HG02840 (cell line): ENCODE results near the gene PITPNM3.
"Not testable (repeated sequence)": the region's sequence is repeated elsewhere in the genome, so short reads cannot be mapped to it uniquely, and the experiment has no call there.

Source experiments
- ATAC-seq: cut with Tn5 transposase; IDR thresholded peaks from one replicate; pipeline ENCODE4 v1.9.1; 2021; ENCODE audit warnings: mild to moderate bottlenecking, moderate library complexity, moderate number of reproducible peaks; ENCODE audit not compliant: unreplicated experiment, low FRiP score

Gene PITPNM3

DNA sequence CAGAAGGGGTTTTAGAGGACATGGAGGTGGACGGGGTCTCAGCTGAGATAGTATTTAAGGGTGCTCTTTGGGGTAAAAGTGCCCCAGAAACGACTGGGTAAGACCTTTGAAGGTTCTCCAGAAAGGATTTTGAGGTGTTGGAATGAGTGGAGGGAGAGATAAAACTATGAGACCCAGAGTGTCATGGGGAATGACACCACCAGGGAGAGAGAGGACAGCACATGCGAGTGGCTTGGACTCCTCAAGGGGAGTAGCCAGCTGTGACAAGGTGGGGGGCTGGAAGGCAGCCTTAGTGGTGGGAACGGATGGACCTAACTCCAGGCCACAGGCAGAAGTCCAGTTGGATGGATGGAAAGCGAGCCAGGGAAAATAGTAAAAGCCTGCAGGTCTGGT is 19.2 kb upstream of the PITPNM3 start:
- ATAC-seq: no peak

DNA sequence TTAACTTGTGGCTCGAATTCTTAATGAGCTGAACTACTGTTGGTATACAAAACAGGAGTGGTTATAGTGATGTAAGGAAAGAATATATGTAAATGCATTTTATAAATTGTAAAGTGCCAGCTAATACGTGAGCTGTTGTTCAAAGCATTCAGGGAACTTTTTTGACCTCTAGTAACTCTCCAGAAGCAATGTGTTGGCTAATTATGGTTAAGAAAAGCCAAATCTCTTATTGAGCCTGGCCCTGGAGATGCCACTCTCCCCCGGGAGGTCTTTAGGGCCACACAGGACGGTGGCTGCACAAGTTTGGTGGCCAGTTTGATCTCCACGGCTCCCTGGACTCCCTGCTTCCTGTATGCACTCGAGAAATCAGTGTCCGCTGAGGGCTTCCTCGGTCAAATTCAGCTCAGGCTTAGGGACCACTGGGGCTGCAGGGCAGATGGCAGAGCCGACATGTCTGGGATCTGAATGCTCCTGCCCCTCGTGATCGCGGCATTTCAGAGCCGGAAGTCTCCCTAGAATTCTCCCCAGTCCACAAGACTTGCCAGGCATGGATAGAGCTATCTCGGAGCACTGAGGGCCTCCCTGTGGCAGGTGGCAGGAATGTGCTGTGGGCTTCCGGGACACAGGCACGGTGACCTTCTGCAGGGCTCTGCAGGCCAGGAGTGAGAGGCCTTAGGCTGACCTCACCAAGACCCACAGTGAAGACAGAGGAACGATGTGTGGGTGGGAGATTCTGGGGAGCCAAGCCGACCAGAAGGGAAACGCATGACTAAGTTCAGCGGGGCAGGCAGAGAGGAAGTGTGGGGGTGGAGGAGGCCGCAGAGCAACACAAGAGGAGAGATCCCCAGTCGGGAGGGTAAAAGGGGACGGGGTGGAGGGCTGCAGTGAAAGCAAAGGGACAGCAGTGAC is 18.6 kb upstream of the PITPNM3 start:
- ATAC-seq: no peak

DNA sequence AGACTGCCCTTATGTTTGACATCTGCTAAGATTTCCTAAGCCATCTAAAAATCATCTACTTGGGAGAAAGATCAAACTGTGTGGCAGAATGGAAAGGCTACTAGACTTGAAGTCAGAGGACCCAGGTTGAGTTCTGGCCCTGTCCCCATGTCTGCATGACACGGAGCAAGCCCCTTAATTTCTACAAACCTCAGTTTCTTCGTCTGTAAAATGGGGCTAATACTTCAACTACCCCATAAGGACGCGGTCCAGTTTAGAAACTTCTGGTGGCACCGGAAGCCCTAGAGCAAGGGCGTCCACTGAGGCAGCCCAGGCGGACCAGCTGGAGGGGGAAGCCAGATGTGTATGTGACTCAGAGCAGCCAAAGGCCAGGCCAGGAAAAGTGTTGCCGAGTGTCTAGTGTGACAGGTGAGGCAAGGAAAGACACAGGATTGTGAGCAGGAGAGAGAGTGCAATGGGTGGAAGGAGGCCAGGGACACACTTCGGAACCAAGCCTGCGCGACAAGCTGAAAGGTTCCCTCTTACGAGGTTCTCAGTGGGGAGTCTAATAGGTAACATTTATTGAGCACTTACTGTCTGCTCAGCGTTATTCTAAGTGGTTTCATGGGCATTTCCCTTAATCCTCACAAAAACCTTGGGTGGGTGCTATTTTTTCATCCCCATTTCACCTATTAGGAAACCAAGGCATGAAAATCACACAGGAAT is 17.8 kb upstream of the PITPNM3 start:
- no peak for ATAC-seq

DNA sequence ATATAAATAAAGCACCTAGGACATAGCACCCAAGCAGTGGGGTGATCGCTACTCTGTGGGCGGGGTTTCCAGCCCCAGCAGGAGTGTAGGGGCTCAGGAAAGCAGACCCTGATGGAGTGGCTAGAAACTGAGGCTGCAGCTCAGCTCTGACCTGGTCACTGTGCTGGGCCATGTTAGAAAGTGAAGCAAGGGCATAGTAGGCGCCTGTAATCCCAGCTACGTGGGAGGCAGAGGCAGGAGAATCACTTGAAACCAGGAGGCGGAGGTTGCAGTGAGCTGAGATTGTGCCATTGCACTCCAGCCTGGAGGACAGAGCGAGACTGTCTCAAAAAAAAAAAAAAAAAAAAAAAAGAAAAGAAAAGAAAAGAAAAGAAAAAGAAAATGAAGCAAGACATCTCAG is 17.1 kb upstream of the PITPNM3 start:
- not testable (repeated sequence) for ATAC-seq

DNA sequence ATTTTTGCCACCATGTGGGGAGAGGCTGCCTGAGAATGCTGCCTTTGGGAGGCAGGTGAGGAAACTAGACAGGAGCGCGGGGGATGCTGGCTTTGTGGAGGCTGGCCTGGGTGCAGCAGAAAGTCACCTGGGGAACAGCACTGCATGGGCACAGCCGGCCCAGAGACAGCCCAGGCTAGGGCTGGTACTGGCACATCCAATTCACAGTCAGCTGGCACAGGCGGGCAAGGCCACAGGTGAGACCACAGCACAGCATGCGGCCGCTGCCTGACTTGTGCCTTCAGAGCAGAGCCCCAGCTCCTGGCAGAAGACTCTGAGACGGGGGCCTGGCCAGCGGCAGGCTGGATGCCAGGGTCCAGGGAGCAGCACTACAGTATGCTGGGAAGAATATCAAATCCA is 16.6 kb upstream of the PITPNM3 start:
- ATAC-seq: no peak

DNA sequence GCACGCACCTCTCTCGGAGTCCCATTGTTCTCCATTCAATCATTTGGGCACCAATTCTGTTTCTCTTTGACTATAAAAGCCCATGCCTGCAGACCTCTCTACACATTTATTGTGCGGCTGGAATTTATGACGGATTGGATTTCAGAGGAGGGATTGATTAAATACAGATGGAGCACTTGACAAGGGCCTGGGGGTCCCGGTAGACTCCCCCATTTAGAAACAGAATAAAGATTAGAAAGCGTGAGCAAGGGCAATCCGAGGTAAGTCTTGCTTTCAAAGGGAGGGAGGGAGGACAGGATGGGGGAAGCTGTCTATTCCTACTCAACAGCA is 15.1 kb upstream of the PITPNM3 start:
- ATAC-seq: no peak

DNA sequence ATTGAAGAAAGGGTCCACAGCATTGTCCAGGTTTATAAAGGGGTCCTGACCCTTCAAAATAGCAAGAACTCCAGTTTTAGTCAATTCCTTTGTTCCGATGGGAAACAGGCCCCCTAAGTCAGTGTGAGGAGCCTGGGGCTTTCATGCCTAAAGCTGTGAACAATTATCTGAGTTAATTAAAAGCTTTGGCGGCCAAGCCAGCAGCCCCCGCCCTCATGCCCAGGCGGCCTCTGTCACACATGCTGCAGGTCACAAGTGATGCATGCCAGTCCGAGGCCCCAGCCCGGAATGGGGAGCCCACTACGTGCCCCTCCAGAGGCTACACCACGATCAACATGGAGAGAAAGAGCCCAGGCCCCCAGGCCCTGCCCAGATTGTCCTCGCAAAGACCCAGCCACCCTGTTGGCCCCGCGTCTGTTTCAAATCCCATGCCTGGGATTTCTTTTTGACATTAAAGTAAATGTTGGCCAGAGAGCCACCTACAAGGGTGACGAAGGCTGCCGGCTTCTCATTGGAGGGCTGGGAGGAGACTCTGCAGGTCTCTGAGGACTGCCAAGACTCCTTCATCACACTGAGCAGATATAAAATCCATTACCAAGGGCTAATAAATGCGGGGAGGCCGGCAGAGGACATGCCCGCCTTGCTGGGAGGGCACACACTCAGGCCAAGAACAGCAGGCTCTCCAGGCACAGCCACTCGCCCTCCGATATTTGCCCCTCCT is 14.5 kb upstream of the PITPNM3 start:
- ATAC-seq: no peak

DNA sequence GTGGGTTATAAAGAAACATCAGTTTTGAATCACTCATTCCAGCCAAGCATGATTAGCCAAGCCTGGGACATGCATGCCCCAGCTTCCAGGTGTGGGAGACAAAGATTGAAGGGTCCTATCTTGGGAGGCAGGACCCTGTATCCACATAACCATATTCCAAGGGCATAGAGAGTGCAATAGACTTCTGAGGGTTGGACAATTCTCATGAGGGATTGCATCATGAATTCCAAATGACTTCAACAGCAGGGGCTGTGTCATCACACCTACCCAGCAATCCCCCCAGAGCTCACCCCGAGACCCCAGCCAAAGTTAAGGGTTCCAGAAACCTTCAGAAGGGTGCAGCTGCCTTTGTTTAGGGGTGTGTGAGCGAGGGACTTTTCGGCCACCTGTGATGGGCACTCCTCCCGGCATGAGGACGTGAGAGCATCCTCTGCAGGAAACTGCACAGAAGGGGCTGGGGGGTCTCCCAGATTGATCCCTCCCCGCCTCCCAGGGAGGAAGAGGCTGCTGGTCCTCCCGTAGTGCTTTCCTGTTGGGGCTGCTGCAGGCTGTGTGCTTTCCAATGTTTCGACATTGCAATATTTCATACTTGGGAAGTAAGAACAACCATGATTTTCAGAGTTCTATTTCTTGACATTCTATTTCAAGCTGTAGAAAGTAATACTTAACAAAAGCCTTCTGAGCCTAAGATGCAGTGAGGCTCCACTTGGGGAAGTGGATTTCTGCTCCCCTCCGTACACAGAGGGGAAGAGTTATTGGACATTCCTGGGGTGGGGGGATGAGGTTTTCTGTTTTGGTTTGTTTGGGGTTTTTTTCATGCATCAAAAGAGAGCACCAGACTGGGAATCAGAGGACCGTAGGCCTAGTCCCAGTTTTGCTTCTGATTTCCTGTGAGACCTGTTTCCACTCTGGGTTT is 13.3 kb upstream of the PITPNM3 start:
- ATAC-seq: no peak

DNA sequence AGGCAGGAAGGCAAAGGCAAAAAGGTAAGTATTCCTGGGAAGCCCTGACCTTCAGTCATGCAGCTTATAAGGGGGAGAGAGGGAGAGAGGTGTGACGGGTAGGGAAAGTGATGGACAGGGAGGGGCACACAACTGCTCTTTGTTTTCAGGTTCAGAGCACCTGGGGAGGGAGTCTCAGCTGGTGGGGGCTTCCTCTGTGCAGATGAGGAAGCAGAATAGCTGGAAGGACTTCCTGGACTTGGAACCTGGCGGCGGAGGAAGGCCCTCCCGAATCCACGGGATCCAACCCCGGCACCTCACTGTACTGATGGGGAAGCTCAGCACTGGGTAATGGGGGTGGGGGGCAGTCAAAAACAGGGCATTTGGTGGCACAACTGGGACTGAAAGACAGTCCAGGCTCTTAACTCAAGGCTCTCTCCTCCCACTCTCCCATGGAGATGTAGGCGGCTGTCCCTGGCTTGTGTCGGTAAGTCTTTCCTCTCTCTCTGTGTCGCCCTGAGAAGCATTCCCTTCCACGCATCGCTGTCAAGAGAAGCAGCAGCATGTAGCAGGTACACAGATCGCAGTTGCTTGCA is 11.9 kb upstream of the PITPNM3 start:
- ATAC-seq: no peak

DNA sequence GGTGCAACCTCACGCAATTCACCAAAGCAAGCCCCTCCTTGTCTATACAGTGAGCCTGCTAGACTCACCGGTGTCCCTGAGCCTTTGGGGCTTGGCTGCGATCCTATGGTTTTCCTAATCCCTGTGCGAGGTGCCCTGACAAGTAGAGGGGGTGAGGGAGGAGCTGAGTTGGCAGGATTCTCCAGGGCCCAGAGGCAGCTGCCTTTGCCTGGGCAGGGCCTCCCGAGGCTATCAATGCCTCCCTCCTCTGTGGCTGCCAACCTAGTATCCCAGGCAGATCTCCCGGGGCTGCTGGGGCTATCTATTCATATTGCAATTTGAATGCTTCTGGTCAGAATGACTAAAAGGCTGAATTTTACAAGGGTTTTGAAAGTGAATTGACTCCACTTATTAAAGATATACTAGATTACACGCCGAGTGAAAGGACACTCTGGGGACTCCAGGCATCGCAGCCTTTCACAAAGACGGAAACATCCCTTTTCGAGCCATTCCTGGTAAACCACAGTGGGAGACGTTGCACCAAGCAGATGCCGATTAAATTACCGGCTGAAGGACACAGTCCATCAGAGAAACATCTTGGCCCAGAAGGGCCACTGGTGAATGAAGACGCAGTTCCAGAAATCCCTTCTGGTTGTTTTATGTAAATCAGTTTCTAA is 11.3 kb upstream of the PITPNM3 start:
- no peak for ATAC-seq

DNA sequence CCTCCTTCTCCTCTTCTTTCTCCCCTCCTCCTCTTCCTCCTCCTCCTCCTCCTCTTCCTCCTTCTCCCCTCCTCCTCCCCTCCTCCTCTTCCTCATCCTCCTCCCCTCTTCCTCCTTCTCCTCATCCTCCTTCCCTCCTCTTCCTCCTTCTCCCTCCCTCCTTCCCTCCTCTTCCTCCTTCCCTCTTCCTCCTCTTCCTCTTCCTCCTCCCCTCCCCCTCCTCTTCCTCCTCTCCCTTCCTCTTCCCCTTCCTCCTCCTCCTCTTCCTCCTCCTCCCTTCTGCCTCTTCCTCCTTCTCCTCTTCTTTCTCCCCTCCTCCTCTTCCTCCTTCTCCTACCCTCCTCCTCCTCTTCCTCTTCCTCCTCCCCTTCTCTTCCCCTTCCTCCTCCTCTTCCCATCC is 5.1 kb upstream of the PITPNM3 start:
- no peak for ATAC-seq

DNA sequence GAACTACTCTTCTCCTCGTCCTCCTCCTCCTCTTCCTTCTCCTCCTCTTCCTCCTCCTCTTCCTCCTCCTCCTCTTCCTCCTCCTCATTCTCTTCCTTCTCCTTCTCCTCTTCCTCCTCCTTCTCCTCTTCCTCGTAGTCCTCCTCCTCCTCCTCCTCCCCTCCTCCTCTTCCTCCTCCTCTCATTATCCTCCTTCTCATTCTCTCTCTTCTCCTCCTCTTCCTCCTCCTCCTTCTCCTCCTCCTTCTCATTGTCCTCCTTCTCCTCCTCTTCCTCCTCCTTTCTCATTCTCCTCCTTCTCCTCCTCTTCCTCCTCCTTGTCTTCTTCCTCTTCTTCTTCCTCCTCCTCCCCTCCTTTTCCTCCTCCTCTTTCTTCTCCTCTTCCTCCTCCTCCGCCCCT is 4.1 kb upstream of the PITPNM3 start:
- no peak for ATAC-seq

DNA sequence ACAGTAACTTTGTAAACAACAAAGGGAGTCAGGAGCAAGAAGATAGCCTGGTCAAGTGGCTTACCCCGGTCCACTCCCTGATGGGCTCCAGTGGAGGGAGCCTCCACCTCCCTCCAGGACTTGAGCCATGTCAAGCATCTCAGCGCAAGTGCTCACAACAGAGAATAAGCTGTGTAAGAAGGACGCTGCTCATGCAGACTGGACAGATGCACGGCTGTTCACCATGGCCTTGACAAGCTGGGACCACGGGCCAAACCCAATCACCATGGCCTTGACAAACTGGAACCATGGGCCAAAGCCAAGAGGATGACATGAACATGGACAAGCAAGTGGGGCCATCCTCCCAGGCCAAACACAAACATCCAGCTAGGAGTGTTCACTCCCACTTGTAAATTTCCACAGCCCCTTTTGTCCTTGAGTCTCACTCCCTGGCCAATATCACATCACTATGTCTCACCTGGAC is 3.4 kb upstream of the PITPNM3 start:
- ATAC-seq: no peak

DNA sequence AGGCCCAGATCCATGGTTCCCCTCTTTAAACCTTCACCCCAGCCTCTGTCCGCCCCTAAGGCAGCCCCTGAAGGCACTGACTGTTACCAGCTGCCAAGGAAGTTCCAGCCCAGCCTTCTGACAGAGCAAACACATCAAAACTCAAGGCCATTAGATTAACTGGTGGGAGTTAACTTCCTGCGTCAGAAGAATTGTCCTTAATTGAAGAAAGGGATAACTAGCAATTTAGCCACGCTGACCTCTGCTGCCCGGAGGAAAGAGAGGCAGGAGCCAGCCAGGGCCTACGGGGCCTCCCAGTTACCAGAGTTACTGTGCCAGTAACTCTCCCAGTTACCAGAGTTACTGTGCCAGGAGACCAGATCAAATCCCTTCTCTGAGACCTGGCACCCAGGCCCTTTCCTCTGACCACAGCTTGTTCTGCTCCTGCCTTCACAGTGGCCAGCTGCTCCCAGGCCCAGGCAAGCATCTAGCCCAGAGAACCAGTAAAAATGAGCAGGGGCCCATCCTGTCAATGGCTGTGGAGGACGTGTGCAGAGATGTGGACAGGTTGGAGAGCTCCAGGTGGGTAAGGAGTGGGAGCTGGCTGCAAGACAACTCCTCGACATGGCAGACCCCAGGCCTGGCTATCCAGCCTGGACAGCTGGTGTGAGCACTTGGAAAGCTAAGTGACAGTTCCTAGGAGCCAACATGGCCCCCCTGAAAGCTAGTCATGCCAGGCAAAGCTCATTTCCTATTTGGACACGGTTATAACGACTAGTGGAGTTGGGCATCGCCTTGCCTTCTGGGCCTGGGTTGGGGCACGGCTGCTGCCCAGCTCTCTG is 2.8 kb upstream of the PITPNM3 start:
- ATAC-seq: no peak

DNA sequence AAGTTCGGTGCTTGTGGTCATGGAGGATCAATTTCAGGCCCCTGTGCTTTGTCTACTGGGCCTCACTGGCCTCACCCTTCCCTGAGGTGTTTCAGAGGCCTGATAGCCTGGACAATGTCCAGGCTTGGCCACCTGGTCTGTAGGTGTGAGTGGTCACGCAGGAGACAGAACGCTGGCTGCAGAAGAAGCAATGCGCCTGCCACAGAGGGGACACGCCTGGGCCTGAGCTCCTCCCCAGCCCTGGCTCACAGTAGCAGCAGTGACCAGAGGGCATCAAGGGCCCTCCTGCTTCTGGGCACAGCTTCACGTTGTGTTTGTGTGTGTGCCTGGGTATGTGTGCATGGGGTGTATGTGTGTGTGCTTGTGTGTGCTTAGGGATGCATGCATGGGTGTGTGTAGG is 1.9 kb upstream of the PITPNM3 start:
- ATAC-seq: no peak

DNA sequence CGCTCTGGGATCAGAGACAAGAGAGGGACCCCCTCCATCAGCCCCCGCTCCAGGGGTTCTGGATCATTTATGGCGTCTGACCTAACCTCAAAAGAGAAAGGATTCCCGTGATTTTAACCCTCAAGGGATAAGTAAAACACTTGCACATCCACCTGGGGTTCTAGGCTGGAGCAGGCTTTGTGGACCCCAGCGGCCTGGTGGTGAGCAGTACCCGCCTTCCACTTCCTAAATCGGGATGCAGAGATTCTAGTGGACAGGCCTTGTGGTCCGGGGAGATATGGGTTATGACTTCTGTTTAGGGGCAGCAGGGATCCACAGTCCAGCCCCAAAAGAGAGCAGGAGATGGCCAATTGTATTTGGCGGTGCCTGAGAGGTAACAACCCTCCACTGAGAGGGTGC is 684 bp upstream of the PITPNM3 start:
- ATAC-seq: no peak

DNA sequence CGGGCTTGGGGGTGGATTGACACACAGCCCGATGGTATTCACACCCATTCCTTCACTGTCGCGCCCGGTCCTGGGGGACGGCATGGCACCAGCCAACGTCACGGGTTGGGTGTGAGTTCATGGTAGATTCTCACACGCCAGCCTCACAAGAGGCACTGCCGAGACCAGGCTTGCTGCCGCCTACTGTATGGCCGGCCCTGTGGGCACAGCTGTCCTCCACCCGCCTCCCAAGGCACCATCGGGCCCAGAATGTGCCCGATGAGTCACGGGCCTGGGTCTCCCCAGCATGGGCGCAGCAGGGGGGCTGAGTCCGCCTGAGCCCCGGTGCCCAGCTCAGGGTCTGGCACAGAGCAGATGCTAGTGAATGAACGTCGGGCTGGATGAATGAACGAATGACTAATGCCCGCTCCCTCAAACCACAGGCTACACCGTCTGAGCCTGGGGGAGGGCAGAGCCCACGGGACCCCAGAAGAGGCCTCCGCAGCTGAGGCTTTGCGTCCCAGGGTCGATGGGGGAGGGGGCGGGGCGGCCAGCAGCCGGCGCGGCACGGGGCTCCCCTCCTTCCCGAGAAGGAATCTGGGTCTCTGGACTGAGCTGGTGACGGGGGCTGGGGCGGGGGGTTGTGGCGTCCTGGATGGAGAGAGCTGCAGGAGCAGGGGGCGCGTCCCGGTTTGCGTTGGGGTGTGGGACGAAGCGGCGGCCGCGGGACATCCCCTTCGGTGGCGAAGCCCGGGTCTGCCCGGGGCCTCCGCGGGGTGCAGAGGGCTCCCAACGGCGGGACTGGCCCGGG is 829 bp downstream of the PITPNM3 start:
- no peak for ATAC-seq

DNA sequence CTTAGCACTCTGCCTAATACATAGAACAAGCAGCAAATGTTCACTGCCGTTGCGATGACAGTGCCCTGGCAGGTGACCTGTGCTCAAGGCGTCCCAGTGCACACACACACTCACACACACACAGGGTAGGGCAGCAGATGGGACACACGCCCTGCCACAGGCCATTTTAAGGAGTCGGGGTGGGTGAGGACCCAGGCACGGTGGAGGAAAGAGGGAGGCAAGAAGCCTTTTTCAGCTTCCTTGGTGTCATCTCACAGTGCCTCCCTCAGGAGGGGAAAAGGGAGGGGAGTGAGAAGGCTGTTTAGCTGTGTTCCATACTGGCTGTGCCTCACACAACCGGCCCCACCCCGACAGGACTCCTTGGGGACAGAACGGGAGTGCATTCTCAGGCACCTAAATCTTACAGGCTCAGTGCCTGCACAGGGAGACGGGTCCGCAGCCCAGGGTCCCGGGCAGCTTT is 1.5 kb downstream of the PITPNM3 start:
- no peak for ATAC-seq
